Spinal cord (tissue), 10 donors: ENCODE results near the gene RBPJL. TPM values are rescaled to one million over a fixed set of nuclear protein-coding genes. Genes with fewer than 3 reads are reported as not detected.

Experiments used
- DNase-seq, 6 donors: peaks; one replicate each; pipeline versions ENCODE4 v3.0.0 to v3.0.0-alpha.2; 2013 to 2015; ENCODE audit warnings: low spot score in 6 of 6, low read depth in 4 of 6
- H3K27ac ChIP-seq: one replicate; pipeline ENCODE4 v1.5.1; 2013; ENCODE audit warnings: low read depth, low read length, control low read depth
- H3K27me3 ChIP-seq: one replicate; pipeline ENCODE4 v1.6.1; 2013; ENCODE audit warnings: low read length; ENCODE audit not compliant: control insufficient read depth, insufficient read depth
- H3K36me3 ChIP-seq: one replicate; pipeline ENCODE4 v1.6.1; 2013; ENCODE audit warnings: low read length; ENCODE audit not compliant: control insufficient read depth, insufficient read depth
- H3K4me1 ChIP-seq: one replicate; pipeline ENCODE4 v1.6.1; 2013; ENCODE audit warnings: low read length; ENCODE audit not compliant: control insufficient read depth, insufficient read depth
- H3K4me3 ChIP-seq: one replicate; pipeline ENCODE4 v1.5.1; 2013; ENCODE audit warnings: low read depth, low read length, control low read depth
- H3K9me3 ChIP-seq: one replicate; pipeline ENCODE4 v1.6.1; 2013; ENCODE audit warnings: low read length; ENCODE audit not compliant: control insufficient read depth, insufficient read depth
- WGBS: methylation state at CpG from one replicate; pipeline ENCODE4 v1.1.5; 2013; ENCODE audit warnings: missing lambda C conversion rate; ENCODE audit not compliant: insufficient coverage; 5-methylcytosine and 5-hydroxymethylcytosine counted together
- polyA plus RNA-seq, 2 donors: library from polyadenylated mRNA; unstranded; fragments of 120-200 nt; gene quantifications; one replicate each; pipeline ENCODE4 v1.2.1, GENCODE V29; 2013; ENCODE audit not compliant: insufficient read length in 2 of 2
- total RNA-seq, 2 donors: library from RNA; depleted of rRNA in 1 of 2; stranded (reverse); fragments of 120-200 nt in 1 of 2; fragments of >200 nt in 1 of 2; gene quantifications; one replicate each; pipeline versions ENCODE4 v1.2.3 to v1.2.4, GENCODE V29; 2013 to 2014
- donor health status: healthy.

The RBPJL gene
- total and polyA plus RNA-seq, 4 donors = 0.11 to 0.59 (median 0.36) TPM

DNA sequence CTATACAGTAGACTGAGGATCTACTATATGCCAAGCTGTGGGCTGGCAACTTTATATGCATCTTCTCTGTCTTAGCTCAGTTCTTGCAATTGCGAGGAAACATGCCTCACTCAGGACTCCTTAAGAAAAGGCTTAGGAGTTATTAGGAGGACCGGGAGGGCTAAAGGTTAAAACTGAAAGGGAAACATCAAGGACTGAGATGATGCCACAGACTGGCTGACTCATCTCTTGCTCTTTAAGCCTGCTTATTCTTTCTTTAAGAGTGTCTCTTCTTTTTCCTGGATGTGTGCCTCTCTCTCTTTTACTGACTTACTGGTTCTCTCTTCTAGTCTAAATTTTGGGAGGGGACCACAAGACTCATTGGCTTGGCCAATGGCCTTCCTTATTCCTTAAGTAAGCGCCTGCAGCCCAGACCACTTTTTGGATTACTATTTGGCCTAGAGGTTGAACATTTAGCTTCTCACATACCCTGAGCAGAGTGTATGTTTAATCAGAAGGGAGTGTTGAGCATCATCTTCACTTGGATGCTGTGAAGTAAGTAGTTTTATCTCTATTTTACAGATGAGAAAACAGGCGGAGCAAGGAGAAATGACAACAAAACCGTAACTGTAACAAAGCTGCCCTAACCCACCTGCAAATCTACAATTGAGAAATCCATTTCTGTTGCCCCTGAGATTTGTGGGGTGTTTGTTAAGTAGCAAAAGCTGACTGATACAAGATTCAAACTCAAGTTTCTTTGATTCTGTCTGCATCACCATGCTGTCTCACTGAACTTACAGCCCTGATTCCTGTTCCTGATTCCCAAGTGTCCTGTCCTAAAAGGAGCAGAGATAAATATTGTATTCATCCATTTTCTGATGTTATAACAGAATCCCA, 48.8 kb downstream of the RBPJL start:
- WGBS = 78% methylated on average over 2 of the region's 5 CpGs
- Histone ChIP-seq H3K27me3 (peaks cover 2% of the 10 kb centered on the region), H3K4me1 (no peaks in the 10 kb centered on the region), H3K36me3 (no peaks in the 10 kb centered on the region), H3K9me3 (no peaks in the 10 kb centered on the region), H3K27ac (no peak overlapping the region), H3K4me3 (no peak overlapping the region)
- DNase-seq = no peak

DNA sequence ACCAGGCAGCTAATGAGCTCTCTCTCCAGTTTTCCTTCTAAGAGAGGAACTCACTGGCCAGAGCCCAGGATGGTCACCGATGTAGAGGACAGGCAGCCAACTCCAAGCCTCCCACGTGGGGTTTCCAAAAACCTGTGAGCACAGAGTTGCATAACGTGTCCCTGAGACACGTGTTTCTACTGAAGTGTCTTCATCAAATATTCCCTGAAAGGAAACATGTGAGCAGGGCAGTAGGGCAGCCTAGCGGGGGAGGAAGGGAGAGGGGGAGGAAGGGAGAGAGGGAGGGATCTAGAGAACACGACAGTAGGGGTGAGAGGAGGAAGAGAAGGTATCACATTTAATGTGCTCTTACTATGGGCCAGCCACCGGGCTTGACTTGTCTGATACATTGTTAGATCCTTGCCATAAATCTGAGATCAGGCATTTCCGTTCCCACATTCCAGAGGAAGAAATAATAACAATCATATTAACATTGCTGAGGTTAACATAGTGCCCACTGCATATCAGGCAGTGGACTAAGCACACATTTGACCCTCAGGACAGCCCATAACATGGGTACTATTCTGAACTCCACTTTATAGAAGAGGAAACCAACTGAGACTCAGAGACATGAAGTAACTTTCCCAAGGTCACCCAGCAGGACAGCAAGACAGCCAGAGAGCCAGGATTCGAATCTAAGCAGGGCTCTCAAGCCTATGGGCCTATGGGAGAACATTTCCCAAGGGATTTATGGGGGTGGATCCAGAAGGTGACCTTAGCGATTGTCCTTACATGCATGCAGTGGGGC, 51.8 kb downstream of the RBPJL start:
- DNase-seq = no peak
- H3K36me3 ChIP-seq = no peaks in the 10 kb centered on the region
- H3K4me1 ChIP-seq = peaks cover 6% of the 10 kb centered on the region
- H3K9me3 ChIP-seq = no peaks in the 10 kb centered on the region
- no peaks in the 10 kb centered on the region for H3K27me3 ChIP-seq
- no peak overlapping the region for H3K27ac ChIP-seq
- H3K4me3 ChIP-seq = no peak overlapping the region
- WGBS = 47% methylated on average over 8 of the region's 10 CpGs

DNA sequence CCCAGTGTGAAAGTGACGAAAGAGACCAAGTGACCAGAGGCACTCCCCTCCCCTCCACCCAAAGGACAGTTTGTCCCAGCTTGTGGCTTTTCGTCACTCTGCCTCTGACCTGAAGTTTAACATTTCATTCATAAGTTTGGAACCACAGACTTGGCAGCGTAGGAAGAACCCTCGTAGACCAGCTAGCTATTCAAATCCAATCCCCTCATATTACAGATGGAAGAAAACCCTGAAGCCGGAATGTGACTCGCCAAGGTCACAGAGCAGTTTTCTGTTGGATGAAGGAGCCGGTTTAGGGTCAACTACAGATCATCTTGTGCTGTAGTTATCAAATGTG, 52.4 kb downstream of the RBPJL start:
- DNase-seq = no peak
- H3K27ac ChIP-seq = no peak overlapping the region
- WGBS = 86% methylated on average over 2 of the region's 7 CpGs

DNA sequence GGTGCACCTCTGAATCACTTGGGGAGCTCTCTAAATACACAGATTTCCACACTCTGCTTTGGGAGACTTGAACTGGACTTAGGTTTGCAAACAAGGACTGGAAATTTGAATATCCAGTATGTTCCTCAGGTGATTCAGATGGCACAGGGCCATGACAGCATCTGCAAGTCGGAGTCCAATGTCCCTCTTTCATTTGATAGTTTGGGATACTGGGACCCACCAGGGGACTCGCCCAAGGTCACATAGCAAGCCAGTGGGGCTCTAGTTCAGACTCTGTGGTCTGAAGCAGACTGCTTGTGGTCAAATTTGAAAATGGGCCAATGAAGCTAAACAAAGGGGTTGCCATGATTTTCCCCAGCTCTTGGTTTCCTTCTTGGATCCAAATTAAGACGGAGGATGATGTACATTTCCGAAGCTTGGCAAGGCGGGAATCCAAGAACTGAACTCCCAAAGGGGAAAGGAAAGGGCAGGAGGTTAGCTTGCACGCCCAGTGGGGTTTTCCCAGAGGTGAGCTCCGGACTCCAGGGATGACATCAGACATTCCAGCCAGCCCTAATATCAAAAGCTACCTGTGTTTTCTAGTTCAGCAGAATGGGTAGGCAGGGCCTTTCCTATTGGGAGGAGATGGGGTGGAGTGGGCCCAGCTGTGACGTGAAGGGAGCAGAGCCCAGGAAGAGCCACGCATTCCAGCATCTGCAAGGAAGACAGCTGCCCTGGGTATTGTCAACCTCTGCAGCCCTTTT, 52.9 kb downstream of the RBPJL start:
- Histone ChIP-seq H3K4me1 (peaks cover 14% of the 10 kb centered on the region), H3K36me3 (no peaks in the 10 kb centered on the region), H3K4me3 (no peak overlapping the region), H3K27ac (no peak overlapping the region), H3K9me3 (no peaks in the 10 kb centered on the region), H3K27me3 (no peaks in the 10 kb centered on the region)
- DNase-seq = no peak
- 87% methylated on average over 9 of the region's 9 CpGs for WGBS

More for the DNA sequence above, 52.4 kb downstream of the RBPJL start:
- H3K36me3 ChIP-seq = no peaks in the 10 kb centered on the region
- peaks cover 11% of the 10 kb centered on the region for H3K4me1 ChIP-seq
- H3K4me3 ChIP-seq = no peak overlapping the region
- H3K27me3 ChIP-seq = no peaks in the 10 kb centered on the region
- H3K9me3 ChIP-seq = no peaks in the 10 kb centered on the region

DNA sequence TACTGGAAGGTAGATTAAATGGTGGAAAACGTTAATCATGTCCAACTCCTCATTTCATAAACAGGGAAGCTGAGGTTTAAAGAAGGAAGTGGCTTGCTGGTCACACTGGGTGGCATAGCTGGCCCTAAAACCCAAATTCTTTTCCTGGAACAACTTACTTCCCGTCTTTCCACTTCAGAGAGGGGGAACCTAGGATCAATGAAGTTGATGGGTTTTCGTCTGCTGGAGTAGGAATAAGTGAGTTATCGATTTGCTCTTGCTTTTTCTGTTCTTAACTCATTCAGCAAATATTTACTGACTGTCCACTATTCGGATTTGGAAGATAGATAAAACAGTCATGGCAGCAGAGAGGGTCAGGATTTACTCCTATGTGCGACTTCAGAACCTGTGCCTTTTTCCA, 55.2 kb downstream of the RBPJL start:
- H3K27me3 ChIP-seq = no peaks in the 10 kb centered on the region
- peaks cover 14% of the 10 kb centered on the region for H3K4me1 ChIP-seq
- H3K4me3 ChIP-seq = no peak overlapping the region
- H3K36me3 ChIP-seq = peaks cover 12% of the 10 kb centered on the region
- no peak for DNase-seq
- 100% methylated on average over 1 of the region's 6 CpGs for WGBS
- H3K9me3 ChIP-seq = no peaks in the 10 kb centered on the region
- H3K27ac ChIP-seq = no peak overlapping the region

DNA sequence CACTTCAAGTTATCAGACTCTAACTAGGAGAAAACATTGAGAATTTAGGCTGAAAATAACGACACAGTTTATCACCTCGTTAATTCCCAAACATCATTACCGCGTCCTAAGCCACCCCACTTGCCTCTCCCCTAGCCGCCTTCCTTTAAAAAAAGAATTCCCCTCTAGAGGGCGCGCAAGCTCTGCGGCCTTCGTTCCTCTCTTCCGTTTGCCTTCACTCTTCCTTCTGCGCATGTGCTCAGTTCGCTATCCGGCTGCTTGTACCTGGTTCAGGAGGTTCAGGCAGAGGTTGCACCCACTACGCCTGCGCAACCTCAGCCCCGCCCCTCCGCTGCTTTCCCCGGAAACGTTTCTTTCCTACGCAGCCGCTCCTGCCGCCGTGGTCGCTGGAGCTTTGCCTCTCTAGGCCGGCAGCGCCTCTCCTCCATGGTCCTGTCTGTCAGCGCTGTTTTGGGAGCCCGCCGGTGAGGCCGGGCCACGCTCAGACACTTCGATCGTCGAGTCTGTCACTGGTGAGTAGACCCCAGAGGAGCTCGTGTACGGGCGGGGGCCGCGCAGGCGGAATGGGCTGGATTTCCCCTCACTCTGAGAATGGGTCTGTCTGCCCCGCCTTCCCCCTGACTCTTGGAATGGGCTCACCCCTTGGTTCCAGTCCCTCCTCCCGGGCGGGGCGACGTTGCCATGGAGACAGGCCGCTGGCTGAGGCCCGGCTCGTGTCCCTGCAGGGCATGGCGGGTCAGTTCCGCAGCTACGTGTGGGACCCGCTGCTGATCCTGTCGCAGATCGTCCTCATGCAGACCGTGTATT, 56.4 kb downstream of the RBPJL start, which contains the start of gene SYS1:
SYS1 (plus strand) TSS at position 353 of the 807 bp plus-strand sequence; CDS start at position 729, 376 bp downstream.
- no peaks in the 10 kb centered on the region for H3K9me3 ChIP-seq
- H3K4me3 ChIP-seq = peak within 1 kb of the TSS; percentile 90
- peak within 1 kb of the TSS; percentile 96 for H3K27ac ChIP-seq
- peak; percentile 95 to 100 (median 98) for DNase-seq
- H3K27me3 ChIP-seq = no peaks in the 10 kb centered on the region
- H3K4me1 ChIP-seq = peaks cover 14% of the 10 kb centered on the region
- WGBS = under 1% methylated on average over 55 of the region's 55 CpGs
- peaks cover 22% of the 10 kb centered on the region for H3K36me3 ChIP-seq

DNA sequence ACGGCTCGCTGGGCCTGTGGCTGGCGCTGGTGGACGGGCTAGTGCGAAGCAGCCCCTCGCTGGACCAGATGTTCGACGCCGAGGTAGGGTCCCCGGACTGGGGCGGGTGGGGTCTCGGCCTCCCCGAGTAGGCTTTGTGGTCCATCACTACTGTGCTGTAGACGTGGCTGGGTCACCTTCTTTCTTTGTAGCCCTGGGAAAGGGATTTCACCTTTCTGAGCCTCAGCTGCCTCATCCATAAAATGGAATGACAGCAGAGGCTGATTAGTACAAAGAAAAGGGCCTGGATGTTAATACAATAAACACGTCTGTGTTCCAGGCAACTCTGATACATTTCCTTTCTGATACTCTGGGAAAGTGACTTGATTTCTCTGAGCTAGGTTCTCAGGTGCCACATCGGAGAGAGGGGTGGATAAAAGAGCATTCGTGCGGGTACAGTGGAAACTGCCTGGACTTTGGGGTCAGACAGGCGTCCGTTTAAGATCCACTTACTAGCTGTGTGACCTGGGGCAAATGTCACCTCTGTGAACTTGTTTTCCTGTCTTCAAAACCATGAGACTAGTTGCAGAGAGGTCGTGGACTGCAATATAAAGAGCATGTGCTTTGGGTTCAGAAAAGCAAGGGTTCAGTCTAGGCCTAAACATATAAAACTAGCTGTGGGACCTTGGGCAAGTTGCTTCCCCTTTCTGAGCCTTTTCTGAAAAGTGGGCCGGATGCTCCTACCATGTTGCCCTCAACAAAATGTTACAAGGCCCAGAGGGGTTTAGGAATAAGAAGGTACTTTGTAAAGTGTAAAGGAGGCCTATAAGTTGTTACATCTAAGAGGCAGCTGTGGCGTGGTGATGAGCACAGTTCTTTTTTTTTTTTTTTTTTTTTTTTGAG, 57.2 kb downstream of the RBPJL start:
- H3K4me1 ChIP-seq = peaks cover 14% of the 10 kb centered on the region
- peak overlapping the region; percentile 96 for H3K27ac ChIP-seq
- DNase-seq = no peak
- WGBS = 21% methylated on average over 17 of the region's 23 CpGs
- peak overlapping the region; percentile 90 for H3K4me3 ChIP-seq
- peaks cover 23% of the 10 kb centered on the region for H3K36me3 ChIP-seq
- H3K9me3 ChIP-seq = no peaks in the 10 kb centered on the region
- H3K27me3 ChIP-seq = no peaks in the 10 kb centered on the region

DNA sequence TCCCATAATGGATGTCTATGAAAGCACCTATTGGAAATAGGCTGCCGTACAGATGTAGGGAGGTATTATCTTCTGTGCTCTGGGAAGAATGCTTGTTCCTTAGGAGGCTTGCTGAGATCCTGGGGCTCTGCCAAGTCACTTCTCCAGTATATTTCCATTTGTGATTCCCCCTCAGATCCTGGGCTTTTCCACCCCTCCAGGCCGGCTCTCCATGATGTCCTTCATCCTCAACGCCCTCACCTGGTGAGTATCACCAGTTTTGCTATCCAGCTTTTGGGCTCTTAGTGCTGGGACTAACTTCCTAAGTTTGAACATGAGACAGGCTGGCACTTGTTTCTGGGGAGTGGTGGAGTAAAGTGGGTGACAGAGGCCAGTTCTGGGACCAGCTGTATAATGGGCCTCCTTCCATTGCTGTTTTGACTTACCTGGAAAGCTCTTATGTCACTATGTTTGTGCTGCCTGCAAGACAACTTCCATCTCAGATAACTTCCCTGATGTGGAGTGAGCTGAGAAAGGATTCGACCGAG, 58.9 kb downstream of the RBPJL start:
- no peaks in the 10 kb centered on the region for H3K9me3 ChIP-seq
- no peak for DNase-seq
- no peak overlapping the region for H3K4me3 ChIP-seq
- peaks cover 30% of the 10 kb centered on the region for H3K36me3 ChIP-seq
- H3K27ac ChIP-seq = no peak overlapping the region
- peaks cover 14% of the 10 kb centered on the region for H3K4me1 ChIP-seq
- WGBS = 95% methylated on average over 3 of the region's 5 CpGs
- no peaks in the 10 kb centered on the region for H3K27me3 ChIP-seq
